ENCODE results near the gene GPR55.

DNA sequence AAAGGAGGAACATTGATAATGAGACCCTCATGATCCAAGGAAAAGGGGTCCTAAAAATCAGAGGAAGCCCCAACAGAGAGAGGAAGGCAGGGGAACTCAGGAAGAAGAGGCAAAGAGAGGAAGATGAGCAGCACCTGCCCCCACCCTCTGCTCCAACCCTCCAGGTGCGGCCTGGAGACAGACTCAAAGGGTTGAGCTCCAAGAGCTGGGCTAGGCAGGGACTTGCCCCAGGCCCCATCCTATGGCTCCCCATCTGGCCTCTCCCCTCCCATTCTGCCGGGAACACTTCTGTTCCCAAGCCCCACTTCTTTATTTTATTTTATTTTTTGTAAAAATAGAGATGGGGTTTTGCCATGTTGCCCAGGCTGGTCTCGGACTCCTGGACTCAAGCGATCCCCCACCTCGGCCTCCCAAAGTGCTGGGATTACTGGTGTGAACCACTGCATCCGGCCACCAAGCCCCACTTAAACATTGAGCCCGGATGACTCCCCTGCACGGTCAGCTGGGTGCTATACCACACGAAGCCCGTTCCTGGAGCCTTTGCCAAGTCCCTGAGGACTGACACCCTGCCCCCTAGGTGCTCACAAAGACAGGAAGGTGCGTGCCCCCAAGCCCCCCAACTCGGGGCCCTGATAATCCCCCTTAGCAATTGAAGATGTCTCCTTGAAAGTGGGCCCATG, 3.8 kb upstream of the GPR55 start:
- no peak for TF ChIP-seq POLR2A (IDR thresholded peaks at IDR 0.05)
- TF ChIP-seq, protein P1, sequence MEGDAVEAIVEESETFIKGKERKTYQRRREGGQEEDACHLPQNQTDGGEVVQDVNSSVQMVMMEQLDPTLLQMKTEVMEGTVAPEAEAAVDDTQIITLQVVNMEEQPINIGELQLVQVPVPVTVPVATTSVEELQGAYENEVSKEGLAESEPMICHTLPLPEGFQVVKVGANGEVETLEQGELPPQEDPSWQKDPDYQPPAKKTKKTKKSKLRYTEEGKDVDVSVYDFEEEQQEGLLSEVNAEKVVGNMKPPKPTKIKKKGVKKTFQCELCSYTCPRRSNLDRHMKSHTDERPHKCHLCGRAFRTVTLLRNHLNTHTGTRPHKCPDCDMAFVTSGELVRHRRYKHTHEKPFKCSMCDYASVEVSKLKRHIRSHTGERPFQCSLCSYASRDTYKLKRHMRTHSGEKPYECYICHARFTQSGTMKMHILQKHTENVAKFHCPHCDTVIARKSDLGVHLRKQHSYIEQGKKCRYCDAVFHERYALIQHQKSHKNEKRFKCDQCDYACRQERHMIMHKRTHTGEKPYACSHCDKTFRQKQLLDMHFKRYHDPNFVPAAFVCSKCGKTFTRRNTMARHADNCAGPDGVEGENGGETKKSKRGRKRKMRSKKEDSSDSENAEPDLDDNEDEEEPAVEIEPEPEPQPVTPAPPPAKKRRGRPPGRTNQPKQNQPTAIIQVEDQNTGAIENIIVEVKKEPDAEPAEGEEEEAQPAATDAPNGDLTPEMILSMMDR (IDR thresholded peaks at IDR 0.05): no peak

All from stomach (tissue), 4 donors.